ENCODE measurements around the gene TASP1. TPM values are rescaled to one million over a fixed set of nuclear protein-coding genes. Genes with fewer than 3 reads are reported as not detected.

The TASP1 gene
- polyA plus RNA-seq, 3 donors: 2.3 to 3.3 (median 2.6) TPM

- Histone ChIP-seq H2AFZ (ENCODE audit: insufficient read depth, low read depth, low read length, poor library complexity, severe bottlenecking) (no peak overlapping the region), H3K36me3 (replicated peaks in 1 of 2; ENCODE audit: control insufficient read depth in 1 of 2, insufficient read depth in 2 of 2, low read length in 2 of 2) (no peaks in the 10 kb centered on the region), H3K27ac (ENCODE audit: low read depth in 1 of 2, low read length in 2 of 2) (no peak overlapping the region), H3K27me3 (ENCODE audit: control insufficient read depth in 2 of 2, insufficient read depth in 2 of 2, low read length in 2 of 2) (no peaks in the 10 kb centered on the region), H3K4me3 (replicated peaks in 1 of 3; ENCODE audit: low read depth in 2 of 3, low read length in 3 of 3) (no peak overlapping the region), H3K4me1 (ENCODE audit: control insufficient read depth in 1 of 2, insufficient read depth in 2 of 2, low read length in 2 of 2) (peaks cover 0 to 7% of the 10 kb centered on the region in 2 donors), H3K9ac (ENCODE audit: insufficient read depth, low read length, poor library complexity, severe bottlenecking) (no peak overlapping the region), H3K4me2 (replicated peaks; ENCODE audit: extremely low read depth, low read length, poor library complexity, severe bottlenecking) (no peak overlapping the region), H3K9me3 (replicated peaks in 1 of 2; ENCODE audit: control insufficient read depth in 1 of 2, insufficient read depth in 1 of 2, low read length in 2 of 2) (no peaks in the 10 kb centered on the region), H3K79me2 (ENCODE audit: insufficient read depth, low read length) (no peaks in the 10 kb centered on the region), H4K20me1 (ENCODE audit: insufficient read depth, low read length) (no peaks in the 10 kb centered on the region)
- H3K27ac Mint-ChIP-seq: no peak overlapping the region
- H3K4me3 Mint-ChIP-seq: no peak overlapping the region
- peaks cover 0 to 2% (median 0%) of the 10 kb centered on the region in 7 donors for H3K9me3 Mint-ChIP-seq
- intact Hi-C loops (cut with micrococcal nuclease): no loop called here
- TF ChIP-seq CTCF (IDR thresholded peaks at IDR 0.05): no peak
- DNase-seq: no peak
- H3K36me3 Mint-ChIP-seq: no peaks in the 10 kb centered on the region
- peaks cover 8% of the 10 kb centered on the region for H3K4me1 Mint-ChIP-seq
- peaks cover 6 to 10% (median 9%) of the 10 kb centered on the region in 3 donors for H3K27me3 Mint-ChIP-seq (ENCODE audit: low read depth in 3 of 3)
- WGBS (ENCODE audit: insufficient coverage): no CpG with 5 or more reads among the region's 4 CpGs
Measured at GRCh38 chr20:13656721-13657368, 18.1 kb upstream of the TASP1 start.

- no peak overlapping the region for H3K27ac ChIP-seq (ENCODE audit: low read depth in 1 of 2, low read length in 2 of 2)
- H3K9me3 ChIP-seq (replicated peaks in 1 of 2; ENCODE audit: control insufficient read depth in 1 of 2, insufficient read depth in 1 of 2, low read length in 2 of 2): no peaks in the 10 kb centered on the region
- H2AFZ ChIP-seq (ENCODE audit: insufficient read depth, low read depth, low read length, poor library complexity, severe bottlenecking): no peak overlapping the region
- H3K4me1 ChIP-seq (ENCODE audit: control insufficient read depth in 1 of 2, insufficient read depth in 2 of 2, low read length in 2 of 2): peaks cover 0 to 5% of the 10 kb centered on the region in 2 donors
- H3K4me1 Mint-ChIP-seq: peaks cover 7% of the 10 kb centered on the region
- no peak overlapping the region for H3K9ac ChIP-seq (ENCODE audit: insufficient read depth, low read length, poor library complexity, severe bottlenecking)
- no peaks in the 10 kb centered on the region for H3K27me3 ChIP-seq (ENCODE audit: control insufficient read depth in 2 of 2, insufficient read depth in 2 of 2, low read length in 2 of 2)
- no peaks in the 10 kb centered on the region for H3K36me3 Mint-ChIP-seq
- no peak for TF ChIP-seq CTCF (IDR thresholded peaks at IDR 0.05)
- peaks cover 3 to 7% (median 6%) of the 10 kb centered on the region in 3 donors for H3K27me3 Mint-ChIP-seq (ENCODE audit: low read depth in 3 of 3)
- peaks cover 0 to 2% (median 0%) of the 10 kb centered on the region in 7 donors for H3K9me3 Mint-ChIP-seq
- no peaks in the 10 kb centered on the region for H4K20me1 ChIP-seq (ENCODE audit: insufficient read depth, low read length)
- H3K4me3 ChIP-seq (replicated peaks in 1 of 3; ENCODE audit: low read depth in 2 of 3, low read length in 3 of 3): no peak overlapping the region
- H3K4me2 ChIP-seq (replicated peaks; ENCODE audit: extremely low read depth, low read length, poor library complexity, severe bottlenecking): no peak overlapping the region
- DNase-seq: no peak
- H3K36me3 ChIP-seq (replicated peaks in 1 of 2; ENCODE audit: control insufficient read depth in 1 of 2, insufficient read depth in 2 of 2, low read length in 2 of 2): no peaks in the 10 kb centered on the region
- no CpG with 5 or more reads among the region's 2 CpGs for WGBS (ENCODE audit: insufficient coverage)
- no peak overlapping the region for H3K27ac Mint-ChIP-seq
- H3K79me2 ChIP-seq (ENCODE audit: insufficient read depth, low read length): no peaks in the 10 kb centered on the region
- intact Hi-C loops (cut with micrococcal nuclease): no loop called here
- no peak overlapping the region for H3K4me3 Mint-ChIP-seq
Measured at GRCh38 chr20:13654463-13655023, 15.8 kb upstream of the TASP1 start.
